ENCODE results near the gene VTI1A.

GRCh38 chr10:112859793-112860192 lies 412.8 kb downstream of the VTI1A start:
- TF ChIP-seq CTCF (conservative IDR thresholded peaks at IDR 0.05 in 1 of 2, IDR thresholded peaks at IDR 0.05 in 1 of 2; ENCODE audit: extremely low read depth in 1 of 2, insufficient read depth in 1 of 2, low read depth in 1 of 2, low read length in 2 of 2), result no peak
- no peak for TF ChIP-seq EZH2 (IDR thresholded peaks at IDR 0.05; ENCODE audit: borderline replicate concordance, low read length)
